Neuron (in vitro differentiated cells): ENCODE data around the gene BEGAIN.

Source experiments
- H2AFZ ChIP-seq: one replicate; pipeline ENCODE4 v1.6.1; 2013; ENCODE audit warnings: low read depth, mild to moderate bottlenecking, inconsistent platforms, low read length, moderate library complexity
- H3K27me3 ChIP-seq: one replicate; pipeline ENCODE4 v1.6.1; 2013; ENCODE audit warnings: low read length; ENCODE audit not compliant: insufficient read depth
- H3K36me3 ChIP-seq: one replicate; pipeline ENCODE4 v1.6.1; 2013; ENCODE audit warnings: low read length; ENCODE audit not compliant: insufficient read depth
- H3K4me1 ChIP-seq: one replicate; pipeline ENCODE4 v1.6.1; 2013; ENCODE audit warnings: low read length; ENCODE audit not compliant: insufficient read depth
- H3K4me3 ChIP-seq: 2 replicates; pipeline ENCODE4 v1.5.1; 2013; ENCODE audit warnings: mild to moderate bottlenecking, low read length, moderate library complexity
- H3K9me3 ChIP-seq: one replicate; pipeline ENCODE4 v1.6.1; 2013; ENCODE audit warnings: low read length

BEGAIN gene

DNA sequence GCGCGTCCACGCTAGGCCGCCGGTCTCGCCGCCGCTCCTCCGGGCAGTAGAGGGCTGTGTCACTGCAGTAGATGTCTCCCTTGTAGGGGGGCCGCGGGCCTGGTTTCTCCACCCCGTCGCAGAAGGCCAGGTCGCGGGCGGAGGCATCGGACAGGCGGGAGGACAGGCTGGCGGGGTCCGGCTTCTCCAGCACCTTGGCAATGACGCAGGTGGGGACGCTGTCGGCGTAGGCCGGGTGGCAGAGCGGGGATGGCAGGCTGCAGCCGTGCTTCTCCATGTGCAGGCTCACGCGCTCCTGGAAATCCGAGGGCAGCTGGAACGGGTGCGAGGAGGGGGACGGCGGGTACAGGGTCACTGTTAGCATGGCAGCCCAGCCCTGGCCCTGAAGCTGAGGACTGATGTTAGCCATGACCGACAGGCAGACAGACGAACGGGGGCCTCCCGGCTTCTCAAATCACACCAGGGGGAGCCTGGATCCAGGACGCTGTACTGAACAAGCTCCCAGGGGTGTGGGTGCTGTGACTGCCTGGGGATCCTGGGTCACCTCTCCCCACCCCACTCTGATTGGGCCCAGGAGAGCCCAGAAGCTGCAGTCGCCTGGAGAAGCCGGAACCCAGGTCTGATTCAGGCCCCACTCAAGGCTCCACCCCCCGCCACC lies 48.1 kb downstream of the BEGAIN start:
- no peaks in the 10 kb centered on the region for H3K9me3 ChIP-seq
- no peak overlapping the region for H3K4me3 ChIP-seq
- H3K36me3 ChIP-seq, result no peaks in the 10 kb centered on the region
- peaks cover 7% of the 10 kb centered on the region for H3K4me1 ChIP-seq
- H3K27me3 ChIP-seq, result no peaks in the 10 kb centered on the region
- H2AFZ ChIP-seq, result no peak overlapping the region

DNA sequence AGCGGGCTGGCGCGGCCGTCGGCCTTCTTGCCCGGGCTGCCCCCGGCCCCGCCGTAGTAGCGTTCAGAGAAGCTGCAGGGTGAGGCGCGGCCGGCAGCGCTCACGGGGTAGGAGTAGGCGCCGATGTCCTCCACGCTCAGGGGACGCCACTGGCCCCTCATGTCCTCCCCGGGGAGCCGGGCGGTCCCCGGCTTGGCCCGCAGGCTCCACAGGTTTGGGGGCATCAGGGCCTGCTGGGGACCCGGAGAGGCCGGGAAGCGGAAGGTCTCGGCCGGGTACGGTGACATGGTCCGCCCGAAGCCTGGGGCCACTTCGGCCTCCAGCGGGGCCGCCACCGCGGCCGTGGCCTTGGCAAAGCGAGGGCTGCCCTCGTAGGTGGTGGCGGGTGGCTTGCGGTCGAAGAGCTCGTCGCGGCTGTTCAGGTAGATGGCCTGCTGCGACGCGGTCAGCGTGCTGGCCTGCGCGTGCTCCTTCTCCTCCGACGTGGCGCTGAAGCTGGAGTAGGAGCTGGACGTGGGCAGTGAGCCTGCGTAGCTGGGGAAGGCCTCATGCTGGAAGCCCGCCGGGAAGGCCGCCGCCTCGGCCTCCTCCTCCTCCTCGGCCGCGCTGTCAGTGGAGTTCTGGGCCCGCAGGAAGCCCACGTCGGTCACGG lies 48.7 kb downstream of the BEGAIN start:
- Histone ChIP-seq H3K4me1 (peaks cover 14% of the 10 kb centered on the region), H3K36me3 (no peaks in the 10 kb centered on the region), H3K9me3 (no peaks in the 10 kb centered on the region), H3K4me3 (no peak overlapping the region), H2AFZ (no peak overlapping the region), H3K27me3 (no peaks in the 10 kb centered on the region)

DNA sequence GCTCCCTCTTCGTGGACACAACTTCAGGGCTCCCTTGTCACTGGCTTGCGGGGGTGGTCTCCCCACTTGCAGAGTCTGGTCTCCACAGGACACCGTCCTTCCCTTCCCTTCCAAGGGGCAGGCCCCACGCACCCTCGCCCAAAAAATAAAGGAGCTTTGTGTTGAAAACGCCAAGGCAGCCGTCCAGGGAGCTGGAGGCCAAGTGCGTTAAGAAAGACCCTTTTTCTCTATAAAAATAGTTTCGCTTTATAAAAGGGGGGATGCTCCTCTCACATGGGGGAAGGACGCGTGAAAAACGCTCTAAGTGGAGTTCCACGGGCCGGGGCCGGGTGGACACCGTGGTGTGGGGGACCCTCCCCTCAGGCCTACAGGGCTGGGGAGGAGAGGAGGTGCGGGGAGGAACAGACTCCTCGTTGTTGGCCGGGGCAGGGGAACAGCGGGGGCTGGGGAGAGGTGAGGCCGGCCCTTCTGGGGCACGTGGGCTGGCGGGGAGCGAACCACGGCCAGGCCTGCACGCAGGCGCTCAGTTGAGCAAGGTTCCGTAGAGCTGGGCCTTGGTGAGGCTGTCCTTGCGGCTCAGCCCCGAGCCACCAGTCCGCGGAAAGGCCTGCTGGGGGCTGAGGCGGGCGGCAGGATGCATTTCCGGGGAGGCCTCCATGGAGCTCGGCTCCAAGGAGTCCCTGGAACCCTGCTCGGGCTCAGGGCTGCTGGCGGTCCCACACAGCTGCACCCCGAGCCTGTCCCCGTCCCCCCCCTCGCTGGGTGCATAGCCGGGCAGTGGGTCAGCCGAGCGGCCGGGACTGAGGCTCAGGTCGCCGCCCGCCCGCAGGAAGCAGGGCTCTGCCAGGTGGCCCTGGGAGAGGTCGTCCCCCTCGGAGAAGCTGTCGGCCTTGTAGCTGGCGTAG lies 49.5 kb downstream of the BEGAIN start:
- peaks cover 14% of the 10 kb centered on the region for H3K4me1 ChIP-seq
- H2AFZ ChIP-seq, result no peak overlapping the region
- no peaks in the 10 kb centered on the region for H3K9me3 ChIP-seq
- H3K4me3 ChIP-seq, result no peak overlapping the region
- H3K27me3 ChIP-seq, result no peaks in the 10 kb centered on the region
- no peaks in the 10 kb centered on the region for H3K36me3 ChIP-seq

DNA sequence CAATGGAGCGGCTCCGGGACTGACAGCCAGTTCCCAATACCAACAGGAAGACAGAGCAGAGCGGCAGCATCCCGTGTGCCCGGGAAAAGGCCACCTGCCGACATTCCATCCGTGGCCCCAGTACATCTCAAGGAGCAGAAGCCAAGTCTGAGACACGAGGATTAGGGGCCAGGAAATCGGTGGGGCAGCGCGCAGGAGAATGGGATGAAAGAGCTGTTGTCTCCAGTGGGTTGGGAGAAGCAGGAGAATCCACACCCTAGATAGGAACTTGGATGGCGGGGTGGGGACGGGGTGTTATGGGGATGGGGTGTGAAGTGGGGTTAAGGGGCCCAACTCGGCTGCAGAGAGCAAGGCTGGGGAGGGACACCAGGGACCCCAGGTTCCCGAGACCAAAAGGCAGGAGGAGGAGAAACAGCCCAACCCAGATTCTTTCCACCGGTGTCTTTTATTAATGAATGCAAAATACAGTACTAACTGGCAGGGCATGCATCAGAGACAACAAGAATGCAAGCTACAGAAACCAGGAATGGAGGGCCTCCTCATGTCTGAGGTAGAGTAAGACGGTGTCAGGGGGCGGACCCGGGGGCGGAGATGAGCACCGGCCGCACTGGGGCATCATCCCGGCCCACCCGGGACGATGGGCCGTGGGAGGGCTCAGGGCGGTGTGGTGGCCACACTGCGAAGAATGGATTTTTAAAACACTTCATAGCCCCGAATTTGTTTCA lies 50.3 kb downstream of the BEGAIN start:
- Histone ChIP-seq H3K27me3 (no peaks in the 10 kb centered on the region), H3K36me3 (no peaks in the 10 kb centered on the region), H3K4me3 (no peak overlapping the region), H2AFZ (no peak overlapping the region), H3K4me1 (peaks cover 14% of the 10 kb centered on the region), H3K9me3 (no peaks in the 10 kb centered on the region)

DNA sequence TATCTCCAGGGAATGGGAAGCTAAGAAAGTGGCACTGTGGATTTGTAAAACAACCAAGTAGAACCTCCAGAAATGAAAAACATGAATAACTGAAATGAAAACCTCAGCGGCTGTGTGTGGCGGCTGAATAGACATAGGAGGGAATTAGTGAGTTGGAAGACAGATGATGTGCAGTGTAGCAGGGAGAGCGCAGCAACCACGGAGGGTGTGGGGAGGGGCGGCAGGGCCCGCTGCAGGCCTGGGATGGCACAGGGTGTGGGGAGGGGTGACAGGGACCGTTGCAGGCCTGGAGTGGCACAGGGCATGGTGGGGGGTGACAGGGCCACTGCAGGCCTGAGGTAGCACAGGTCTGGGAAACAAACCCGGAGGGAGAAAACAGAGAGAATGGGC lies 51.1 kb downstream of the BEGAIN start:
- Histone ChIP-seq H3K4me1 (peaks cover 14% of the 10 kb centered on the region), H2AFZ (no peak overlapping the region), H3K4me3 (no peak overlapping the region), H3K36me3 (no peaks in the 10 kb centered on the region), H3K9me3 (no peaks in the 10 kb centered on the region), H3K27me3 (no peaks in the 10 kb centered on the region)

DNA sequence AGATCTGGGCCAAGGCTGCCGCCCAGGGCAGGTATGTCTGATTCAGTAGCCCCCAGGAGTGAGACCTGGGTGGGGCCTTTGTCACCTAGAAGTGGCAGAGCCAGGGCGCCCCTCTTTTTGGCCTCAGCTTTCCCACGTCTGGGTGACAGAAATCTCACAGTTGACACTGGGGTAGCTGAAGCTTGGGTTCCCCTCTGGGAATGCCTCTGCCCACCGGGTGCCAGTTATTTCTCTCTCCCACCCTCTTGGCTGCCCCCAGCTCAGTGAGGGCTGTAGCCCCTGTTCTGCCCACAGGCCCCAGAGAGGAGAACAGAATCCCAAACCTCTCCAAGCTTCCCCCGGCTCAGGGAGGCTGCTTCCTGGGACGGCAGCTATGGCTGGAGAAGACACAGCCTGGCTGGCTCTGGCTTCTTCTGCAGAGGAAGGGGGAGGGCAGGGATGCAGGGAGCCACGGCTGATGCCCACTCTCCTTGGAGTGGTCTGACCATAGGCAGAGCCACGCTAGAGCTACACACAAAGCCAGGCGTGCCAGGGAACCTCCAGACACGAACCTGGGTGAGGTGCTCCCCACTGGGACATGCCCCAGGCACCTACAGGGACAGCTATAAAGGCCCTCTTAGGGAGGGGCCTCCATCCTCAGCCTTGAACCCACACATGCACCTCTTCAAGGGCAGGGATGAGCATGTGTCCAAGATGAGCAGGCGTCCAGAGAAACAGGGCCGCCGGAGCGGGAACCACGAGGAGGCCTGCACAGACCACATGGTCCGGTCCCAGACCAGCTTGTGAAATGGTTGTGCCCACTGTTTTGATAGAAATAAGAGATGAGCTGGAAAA lies 51.7 kb downstream of the BEGAIN start:
- H3K9me3 ChIP-seq, result no peaks in the 10 kb centered on the region
- peaks cover 14% of the 10 kb centered on the region for H3K4me1 ChIP-seq
- no peaks in the 10 kb centered on the region for H3K36me3 ChIP-seq
- no peak overlapping the region for H2AFZ ChIP-seq
- no peaks in the 10 kb centered on the region for H3K27me3 ChIP-seq
- H3K4me3 ChIP-seq, result no peak overlapping the region

DNA sequence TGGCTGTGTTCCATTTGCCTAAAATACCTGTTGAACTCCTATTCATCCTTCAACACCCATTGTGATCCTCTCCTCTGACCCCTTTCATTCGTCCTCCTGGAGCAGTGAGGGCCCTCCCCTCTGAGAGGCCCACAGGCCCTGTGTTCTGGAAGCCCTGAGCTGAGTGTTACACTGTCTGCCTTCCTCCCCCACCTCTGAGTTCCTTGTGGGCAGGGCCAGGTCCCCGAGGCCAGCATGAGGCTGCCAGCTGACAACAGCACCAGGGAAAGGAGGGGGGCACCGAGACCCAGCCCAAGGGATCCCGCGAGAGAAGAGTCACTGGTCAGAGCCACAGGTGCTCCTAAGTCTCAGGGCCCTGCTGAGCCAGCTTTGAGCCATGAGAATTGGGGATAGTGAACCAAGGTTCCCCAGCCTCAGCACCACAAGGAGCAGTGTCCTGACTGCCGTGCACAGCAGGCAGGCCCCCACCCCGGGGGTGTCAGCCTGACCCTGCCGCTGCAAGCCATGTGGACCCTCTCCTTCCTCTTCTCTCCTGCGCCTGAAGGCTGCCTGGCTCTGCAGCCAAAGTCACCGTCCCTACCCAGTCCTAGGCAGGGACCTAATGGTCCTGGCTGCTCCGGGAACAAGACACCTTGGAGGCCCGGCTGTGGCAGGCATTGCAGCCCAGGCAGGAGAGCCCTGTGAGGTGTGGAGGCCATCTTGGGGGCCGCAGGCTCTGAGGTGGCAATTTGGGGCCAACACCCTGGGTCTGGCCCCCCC lies 52.5 kb downstream of the BEGAIN start:
- no peaks in the 10 kb centered on the region for H3K36me3 ChIP-seq

DNA sequence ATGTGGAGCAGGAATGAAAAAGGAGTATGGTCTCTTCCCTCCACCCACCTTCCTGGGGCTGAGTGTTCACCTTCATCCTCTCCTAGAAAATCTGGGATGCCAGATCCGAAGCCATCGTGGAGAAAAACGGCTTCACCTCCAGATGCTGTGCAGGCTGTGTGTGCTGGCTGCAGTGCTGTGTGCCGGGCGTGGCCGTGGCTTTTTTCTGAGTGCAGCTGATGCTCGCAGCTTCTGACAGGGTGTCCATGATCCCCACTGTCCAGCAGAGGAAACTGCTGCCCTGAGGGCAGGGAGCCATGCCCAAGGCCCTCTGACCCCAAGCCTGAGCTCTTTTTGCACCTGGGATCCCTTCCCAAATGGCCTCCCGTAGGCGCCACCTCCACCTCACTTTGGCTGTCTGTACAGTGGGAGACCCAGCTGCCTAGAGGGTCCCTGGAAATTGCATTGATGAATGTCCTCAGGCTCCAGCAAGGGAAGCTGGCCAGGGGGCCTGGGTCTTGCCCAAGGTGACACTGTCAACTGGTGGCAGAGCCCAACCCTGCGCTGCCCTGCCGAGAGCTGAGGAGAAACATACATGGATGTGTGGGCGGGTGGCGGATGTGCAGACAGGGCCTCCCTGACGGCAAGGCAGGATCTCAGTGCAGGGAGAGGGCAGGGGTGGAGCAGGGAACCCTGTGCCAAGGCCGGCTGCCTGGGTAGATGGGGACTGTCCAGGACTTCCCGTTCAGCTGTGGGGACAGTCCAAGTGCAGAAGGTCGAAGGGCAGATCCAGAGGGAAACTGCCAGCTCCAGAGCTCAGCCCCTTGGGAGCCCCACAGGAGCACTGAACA lies 53.3 kb downstream of the BEGAIN start:
- Histone ChIP-seq H3K4me1 (peaks cover 14% of the 10 kb centered on the region), H3K9me3 (no peaks in the 10 kb centered on the region), H3K27me3 (no peaks in the 10 kb centered on the region), H3K4me3 (no peak overlapping the region), H2AFZ (no peak overlapping the region), H3K36me3 (no peaks in the 10 kb centered on the region)

More for the DNA sequence above, 52.5 kb downstream of the BEGAIN start:
- Histone ChIP-seq H3K9me3 (no peaks in the 10 kb centered on the region), H2AFZ (no peak overlapping the region), H3K4me3 (no peak overlapping the region), H3K27me3 (no peaks in the 10 kb centered on the region), H3K4me1 (peaks cover 14% of the 10 kb centered on the region)

DNA sequence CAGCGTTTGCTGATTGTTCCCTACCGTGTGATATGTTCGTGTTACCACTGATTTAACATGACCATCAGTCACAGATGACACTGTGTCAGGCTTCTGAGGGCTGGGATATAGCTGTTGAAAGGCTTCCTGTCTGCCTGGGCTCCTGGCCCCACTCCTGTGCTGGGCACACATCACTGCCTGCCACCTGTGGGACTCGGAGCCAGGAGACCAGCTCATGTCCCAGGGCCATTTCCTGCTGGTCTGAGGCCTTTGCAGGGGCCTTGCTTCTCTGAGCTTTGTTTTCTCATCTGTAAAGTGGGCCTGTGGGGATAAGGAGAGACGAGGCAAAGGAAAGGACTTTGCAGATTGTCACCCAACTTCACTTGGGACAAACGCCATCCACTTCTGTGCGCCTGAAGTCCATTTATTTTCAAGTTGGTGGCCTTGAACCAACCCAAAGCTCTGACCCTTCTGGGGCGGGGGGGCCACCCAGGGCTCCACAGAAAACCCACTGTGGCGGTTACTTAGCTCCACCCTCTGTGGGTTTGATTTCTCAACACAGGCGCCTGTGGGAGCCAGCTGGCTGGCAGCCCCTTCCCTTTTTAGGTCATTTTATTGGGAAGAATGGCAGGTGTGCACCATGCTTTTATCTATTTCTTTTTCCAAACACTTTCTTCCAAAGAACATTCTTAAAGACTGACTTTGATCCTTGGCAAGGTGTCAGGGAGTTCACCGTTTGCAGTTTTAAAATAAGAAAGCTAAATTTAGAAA lies 54.1 kb downstream of the BEGAIN start:
- H3K36me3 ChIP-seq, result no peaks in the 10 kb centered on the region
- no peaks in the 10 kb centered on the region for H3K27me3 ChIP-seq
- H3K4me3 ChIP-seq, result no peak overlapping the region
- peaks cover 14% of the 10 kb centered on the region for H3K4me1 ChIP-seq
- H2AFZ ChIP-seq, result no peak overlapping the region
- H3K9me3 ChIP-seq, result no peaks in the 10 kb centered on the region

DNA sequence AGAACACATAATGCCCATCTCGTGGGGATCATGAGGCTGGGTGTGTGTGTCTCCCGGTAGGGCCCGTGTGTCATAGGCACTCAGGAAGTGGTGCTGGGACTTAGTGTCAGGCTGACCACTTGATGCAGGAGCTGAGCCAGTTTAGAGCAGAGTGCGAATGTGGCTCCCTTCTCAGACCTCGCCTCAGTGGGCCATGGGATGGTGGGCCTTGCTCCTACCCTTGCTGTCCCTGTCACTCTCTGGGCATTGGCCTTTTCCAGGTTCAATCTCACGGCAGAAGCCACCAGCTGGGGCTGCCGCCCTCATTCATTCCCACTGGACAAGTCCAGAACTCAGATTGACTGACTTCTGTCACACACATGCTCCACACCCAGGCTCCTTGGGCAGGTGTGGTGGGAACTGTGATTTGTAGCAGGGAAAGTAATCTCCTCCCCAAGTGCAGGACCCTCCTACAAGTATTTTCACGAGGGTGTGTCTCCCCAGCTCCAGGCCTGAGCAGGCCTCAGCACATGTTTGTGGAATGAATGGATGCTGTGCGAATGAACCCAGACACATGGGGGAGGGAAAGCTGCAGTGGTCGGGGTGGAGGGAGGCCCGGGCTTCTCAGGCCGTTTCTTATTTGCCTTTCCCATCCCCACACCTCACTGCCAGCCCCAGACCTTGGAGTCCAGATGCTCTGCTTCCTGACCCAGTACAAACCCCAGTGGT lies 54.9 kb downstream of the BEGAIN start:
- Histone ChIP-seq H3K9me3 (no peaks in the 10 kb centered on the region), H2AFZ (no peak overlapping the region), H3K4me3 (no peak overlapping the region), H3K27me3 (no peaks in the 10 kb centered on the region), H3K4me1 (peaks cover 14% of the 10 kb centered on the region), H3K36me3 (no peaks in the 10 kb centered on the region)
